GM18517 (cell line): ENCODE data around the gene MAMLD1.

Experiments
- ATAC-seq: cut with Tn5 transposase; IDR thresholded peaks from one replicate; pipeline ENCODE4 v1.9.1; 2021; ENCODE audit warnings: mild to moderate bottlenecking, moderate library complexity; ENCODE audit not compliant: unreplicated experiment

MAMLD1 gene

GRCh38 chrX:150526692-150527091 lies 163.6 kb downstream of the MAMLD1 start:
- no peak for ATAC-seq

- no peak for ATAC-seq
These were observed 164.0 kb downstream of the MAMLD1 start for GRCh38 chrX:150527108-150527507.

- no peak for ATAC-seq
These were observed 166.5 kb downstream of the MAMLD1 start for GRCh38 chrX:150529587-150529986.

- ATAC-seq = no peak
These were observed 167.7 kb downstream of the MAMLD1 start for GRCh38 chrX:150530821-150531220.

- no peak for ATAC-seq
These were observed 168.3 kb downstream of the MAMLD1 start for GRCh38 chrX:150531467-150531866.

GRCh38 chrX:150533863-150534262 lies 170.7 kb downstream of the MAMLD1 start:
- no peak for ATAC-seq

- ATAC-seq = no peak
These were observed 173.5 kb downstream of the MAMLD1 start for GRCh38 chrX:150536455-150537116.

- ATAC-seq = no peak
These were observed 174.7 kb downstream of the MAMLD1 start for GRCh38 chrX:150537851-150538250.

- no peak for ATAC-seq
These were observed 177.8 kb downstream of the MAMLD1 start for GRCh38 chrX:150540965-150541364.

GRCh38 chrX:150542846-150543229 lies 179.7 kb downstream of the MAMLD1 start:
- peak; percentile 48 for ATAC-seq

GRCh38 chrX:150543230-150544155 lies 180.4 kb downstream of the MAMLD1 start:
- ATAC-seq = peak; percentile 60

- no peak for ATAC-seq
These were observed 181.2 kb downstream of the MAMLD1 start for GRCh38 chrX:150544222-150544787.

GRCh38 chrX:150544835-150545770 lies 182.0 kb downstream of the MAMLD1 start:
- no peak for ATAC-seq

GRCh38 chrX:150546711-150547153 lies 183.6 kb downstream of the MAMLD1 start:
- ATAC-seq = no peak

GRCh38 chrX:150547375-150548115 lies 184.4 kb downstream of the MAMLD1 start:
- no peak for ATAC-seq

GRCh38 chrX:150548251-150548650 lies 185.1 kb downstream of the MAMLD1 start:
- no peak for ATAC-seq

- ATAC-seq = no peak
These were observed 185.6 kb downstream of the MAMLD1 start for GRCh38 chrX:150548684-150549083.

GRCh38 chrX:150551963-150552362 lies 188.8 kb downstream of the MAMLD1 start:
- ATAC-seq = no peak

- ATAC-seq = no peak
These were observed 195.3 kb downstream of the MAMLD1 start for GRCh38 chrX:150558424-150558823.
